ENCODE data around the gene TNS1.

TNS1 gene

DNA sequence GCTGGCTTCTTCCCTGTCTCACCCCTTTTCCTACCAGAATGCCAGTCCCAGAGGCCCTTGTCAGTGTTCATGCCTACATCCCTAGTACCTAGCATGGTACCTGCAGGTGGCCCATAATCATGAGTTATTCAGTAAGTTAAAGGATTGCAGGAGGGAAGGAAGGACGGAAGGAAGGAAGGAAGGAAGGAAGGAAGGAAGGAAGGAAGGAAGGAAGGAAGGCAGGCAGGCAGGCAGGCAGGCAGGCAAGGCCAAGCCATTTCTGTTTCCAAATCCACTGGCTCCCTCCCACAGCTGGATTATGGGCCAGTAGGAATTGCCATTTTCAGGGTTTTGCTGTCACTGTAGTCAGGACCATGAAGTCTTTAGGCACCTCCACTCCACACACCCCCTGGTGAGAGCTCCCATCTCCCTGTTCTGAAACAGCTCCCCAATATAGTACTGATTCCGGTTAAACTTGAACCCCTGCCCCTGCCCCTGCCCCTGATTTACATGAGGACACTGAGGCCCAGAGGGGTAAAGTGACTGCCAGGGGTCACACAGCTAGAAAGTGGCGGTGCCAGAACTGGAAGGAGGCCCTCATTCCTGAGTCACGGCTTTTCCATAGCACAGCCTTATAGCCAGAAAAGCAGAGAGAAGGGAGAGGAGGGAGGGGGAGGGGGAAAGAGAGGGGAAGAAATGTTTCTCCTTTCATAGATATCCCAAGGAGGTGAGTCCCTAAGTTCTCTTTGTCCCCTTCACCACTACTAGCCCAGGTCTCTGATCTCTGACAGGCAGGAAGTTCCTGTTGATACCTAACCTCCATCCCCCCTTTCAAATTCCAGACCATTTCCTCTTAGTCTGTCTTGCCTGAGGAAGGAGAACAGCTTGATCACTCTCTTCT lies 12.2 kb upstream of the TNS1 start:
- Histone ChIP-seq H3K9me2 (replicated peaks; ENCODE audit: low read depth, low read length) (no peaks in the 10 kb centered on the region), H3K9ac (ENCODE audit: low read depth, low read length, poor library complexity, severe bottlenecking) (no peak overlapping the region), H3K4me1 (ENCODE audit: insufficient read depth, low read length, poor library complexity, severe bottlenecking) (peaks cover 41% of the 10 kb centered on the region), H2AFZ (ENCODE audit: low read length) (no peak overlapping the region), H3K4me2 (ENCODE audit: low read depth, low read length, poor library complexity, severe bottlenecking) (no peak overlapping the region), H3K27me3 (ENCODE audit: insufficient read depth, low read length, poor library complexity, severe bottlenecking) (no peaks in the 10 kb centered on the region), H3K79me2 (ENCODE audit: insufficient read depth, low read length) (no peaks in the 10 kb centered on the region), H3K36me3 (ENCODE audit: insufficient read depth, low read length) (no peaks in the 10 kb centered on the region), H3F3A (ENCODE audit: low read depth) (no peaks in the 10 kb centered on the region), H3K9me3 (ENCODE audit: insufficient read depth, low read depth, low read length) (no peaks in the 10 kb centered on the region), H3K4me3 (ENCODE audit: low read length, poor library complexity, severe bottlenecking) (no peak overlapping the region), H4K20me1 (ENCODE audit: insufficient read depth, low read length, poor library complexity, severe bottlenecking) (no peaks in the 10 kb centered on the region)
- TF ChIP-seq EZH2phosphoT487 (IDR thresholded peaks at IDR 0.05; ENCODE audit: borderline replicate concordance), result no peak
- TF ChIP-seq, protein P1, sequence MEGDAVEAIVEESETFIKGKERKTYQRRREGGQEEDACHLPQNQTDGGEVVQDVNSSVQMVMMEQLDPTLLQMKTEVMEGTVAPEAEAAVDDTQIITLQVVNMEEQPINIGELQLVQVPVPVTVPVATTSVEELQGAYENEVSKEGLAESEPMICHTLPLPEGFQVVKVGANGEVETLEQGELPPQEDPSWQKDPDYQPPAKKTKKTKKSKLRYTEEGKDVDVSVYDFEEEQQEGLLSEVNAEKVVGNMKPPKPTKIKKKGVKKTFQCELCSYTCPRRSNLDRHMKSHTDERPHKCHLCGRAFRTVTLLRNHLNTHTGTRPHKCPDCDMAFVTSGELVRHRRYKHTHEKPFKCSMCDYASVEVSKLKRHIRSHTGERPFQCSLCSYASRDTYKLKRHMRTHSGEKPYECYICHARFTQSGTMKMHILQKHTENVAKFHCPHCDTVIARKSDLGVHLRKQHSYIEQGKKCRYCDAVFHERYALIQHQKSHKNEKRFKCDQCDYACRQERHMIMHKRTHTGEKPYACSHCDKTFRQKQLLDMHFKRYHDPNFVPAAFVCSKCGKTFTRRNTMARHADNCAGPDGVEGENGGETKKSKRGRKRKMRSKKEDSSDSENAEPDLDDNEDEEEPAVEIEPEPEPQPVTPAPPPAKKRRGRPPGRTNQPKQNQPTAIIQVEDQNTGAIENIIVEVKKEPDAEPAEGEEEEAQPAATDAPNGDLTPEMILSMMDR (conservative IDR thresholded peaks at IDR 0.05; ENCODE audit: low read length), result no peak

DNA sequence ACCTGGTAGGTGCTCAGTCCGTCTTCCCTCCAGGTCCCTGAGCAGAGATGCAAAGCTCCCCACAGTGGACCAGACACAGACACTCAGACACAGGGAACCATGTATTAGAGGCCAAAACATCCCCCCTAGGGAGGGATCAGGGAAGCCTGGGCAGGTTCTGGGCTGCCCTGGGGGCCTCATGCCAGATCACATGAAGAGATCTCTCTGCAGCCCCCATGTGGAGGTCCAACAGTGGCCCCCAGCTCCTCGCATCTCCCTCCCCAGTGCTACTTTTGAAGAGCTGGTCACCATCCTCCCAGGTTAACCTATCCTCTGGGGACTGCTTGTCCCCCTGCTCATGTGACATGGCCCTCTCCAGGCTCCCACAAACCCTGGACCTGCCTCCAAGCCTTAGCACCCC lies 10.5 kb upstream of the TNS1 start:
- H2AFZ ChIP-seq (ENCODE audit: low read length), result no peak overlapping the region
- no peaks in the 10 kb centered on the region for H3K9me3 ChIP-seq (ENCODE audit: insufficient read depth, low read depth, low read length)
- H3K9ac ChIP-seq (ENCODE audit: low read depth, low read length, poor library complexity, severe bottlenecking), result no peak overlapping the region
- H3F3A ChIP-seq (ENCODE audit: low read depth), result no peaks in the 10 kb centered on the region
- no peaks in the 10 kb centered on the region for H3K27me3 ChIP-seq (ENCODE audit: insufficient read depth, low read length, poor library complexity, severe bottlenecking)
- no peaks in the 10 kb centered on the region for H3K36me3 ChIP-seq (ENCODE audit: insufficient read depth, low read length)
- no peaks in the 10 kb centered on the region for H4K20me1 ChIP-seq (ENCODE audit: insufficient read depth, low read length, poor library complexity, severe bottlenecking)
- TF ChIP-seq EZH2phosphoT487 (IDR thresholded peaks at IDR 0.05; ENCODE audit: borderline replicate concordance), result no peak
- TF ChIP-seq, protein P1 (conservative IDR thresholded peaks at IDR 0.05; ENCODE audit: low read length), result no peak
- H3K4me2 ChIP-seq (ENCODE audit: low read depth, low read length, poor library complexity, severe bottlenecking), result no peak overlapping the region
- no peaks in the 10 kb centered on the region for H3K79me2 ChIP-seq (ENCODE audit: insufficient read depth, low read length)
- H3K9me2 ChIP-seq (replicated peaks; ENCODE audit: low read depth, low read length), result no peaks in the 10 kb centered on the region
- H3K4me1 ChIP-seq (ENCODE audit: insufficient read depth, low read length, poor library complexity, severe bottlenecking), result peaks cover 30% of the 10 kb centered on the region
- H3K4me3 ChIP-seq (ENCODE audit: low read length, poor library complexity, severe bottlenecking), result no peak overlapping the region

DNA sequence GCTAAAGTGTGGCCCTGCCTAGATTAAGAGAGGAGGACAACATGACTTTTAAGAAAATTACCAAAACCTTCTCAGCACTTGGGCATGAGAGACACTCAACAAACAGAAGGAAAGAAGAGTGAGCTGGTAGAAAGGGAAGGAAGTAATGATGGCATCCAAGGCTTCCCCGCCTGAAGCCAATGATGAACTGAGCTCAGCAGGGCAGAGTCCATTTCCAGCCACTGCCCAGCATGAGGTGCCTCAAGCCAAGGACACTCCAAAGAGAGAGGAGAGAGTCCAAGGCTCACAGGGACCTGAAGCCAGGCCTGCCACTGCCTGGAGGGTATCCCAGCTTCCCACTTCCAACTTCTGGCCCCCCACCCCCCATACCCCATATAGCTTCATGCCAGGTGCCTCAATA lies 9.5 kb upstream of the TNS1 start:
- Histone ChIP-seq H3K4me1 (ENCODE audit: insufficient read depth, low read length, poor library complexity, severe bottlenecking) (peaks cover 20% of the 10 kb centered on the region), H3K79me2 (ENCODE audit: insufficient read depth, low read length) (no peaks in the 10 kb centered on the region), H3K27me3 (ENCODE audit: insufficient read depth, low read length, poor library complexity, severe bottlenecking) (no peaks in the 10 kb centered on the region), H4K20me1 (ENCODE audit: insufficient read depth, low read length, poor library complexity, severe bottlenecking) (no peaks in the 10 kb centered on the region), H3K36me3 (ENCODE audit: insufficient read depth, low read length) (no peaks in the 10 kb centered on the region), H3K9me3 (ENCODE audit: insufficient read depth, low read depth, low read length) (no peaks in the 10 kb centered on the region), H3K9ac (ENCODE audit: low read depth, low read length, poor library complexity, severe bottlenecking) (no peak overlapping the region), H3F3A (ENCODE audit: low read depth) (no peaks in the 10 kb centered on the region), H3K4me3 (ENCODE audit: low read length, poor library complexity, severe bottlenecking) (no peak overlapping the region), H2AFZ (ENCODE audit: low read length) (no peak overlapping the region), H3K4me2 (ENCODE audit: low read depth, low read length, poor library complexity, severe bottlenecking) (no peak overlapping the region), H3K9me2 (replicated peaks; ENCODE audit: low read depth, low read length) (no peaks in the 10 kb centered on the region)
- TF ChIP-seq EZH2phosphoT487 (IDR thresholded peaks at IDR 0.05; ENCODE audit: borderline replicate concordance), result no peak
- TF ChIP-seq, protein P1 (conservative IDR thresholded peaks at IDR 0.05; ENCODE audit: low read length), result no peak

Data from Loucy (cell line).